Thymus (tissue), 11 donors: ENCODE results near the gene PRR15L. TPM values are rescaled to one million over a fixed set of nuclear protein-coding genes. Genes with fewer than 3 reads are reported as not detected.

Source experiments
- DNase-seq, 9 donors: peaks; one replicate each; pipeline ENCODE4 v3.0.0-alpha.2; 2013; ENCODE audit warnings: low spot score in 9 of 9, low read depth in 6 of 9, missing footprints in 1 of 9
- H3K27ac ChIP-seq, 2 donors: one replicate each; pipeline ENCODE4 v1.5.1; 2013; ENCODE audit warnings: control low read depth in 1 of 2, low read depth in 1 of 2, low read length in 1 of 2, mild to moderate bottlenecking in 1 of 2, moderate library complexity in 1 of 2
- H3K27me3 ChIP-seq, 2 donors: one replicate each; pipeline ENCODE4 v1.5.1; 2013; ENCODE audit warnings: low read length in 1 of 2; ENCODE audit not compliant: control insufficient read depth in 2 of 2, insufficient read depth in 1 of 2
- H3K36me3 ChIP-seq, 2 donors: one replicate each; pipeline ENCODE4 v1.5.1; 2013; ENCODE audit warnings: low read length in 1 of 2, mild to moderate bottlenecking in 1 of 2, moderate library complexity in 1 of 2; ENCODE audit not compliant: control insufficient read depth in 2 of 2, insufficient read depth in 2 of 2
- H3K4me1 ChIP-seq, 2 donors: one replicate each; pipeline ENCODE4 v1.5.1; 2013; ENCODE audit warnings: low read length in 2 of 2; ENCODE audit not compliant: control insufficient read depth in 2 of 2, insufficient read depth in 2 of 2
- H3K4me3 ChIP-seq, 2 donors: one replicate each; pipeline ENCODE4 v1.5.1; 2013; ENCODE audit warnings: low read length in 2 of 2, control low read depth in 1 of 2, mild to moderate bottlenecking in 1 of 2
- H3K9me3 ChIP-seq, 2 donors: one replicate each; pipeline ENCODE4 v1.5.1; 2013; ENCODE audit warnings: low read length in 1 of 2, mild to moderate bottlenecking in 1 of 2; ENCODE audit not compliant: control insufficient read depth in 2 of 2, insufficient read depth in 1 of 2
- WGBS: extraction: QIAGEN DNeasy Blood & Tissue Kit; methylation state at CpG from one replicate; pipeline ENCODE4 v1.1.7; 2013; 5-methylcytosine and 5-hydroxymethylcytosine counted together
- polyA plus RNA-seq: library from polyadenylated mRNA; stranded (reverse); fragments of 200-250 nt; gene quantifications from one replicate; pipeline ENCODE4 v1.2.3, GENCODE V29; 2013
- total RNA-seq: library from RNA; stranded (reverse); fragments of 120-200 nt; gene quantifications from one replicate; pipeline ENCODE4 v1.2.4, GENCODE V29; 2013
- donor health status: healthy.

Gene PRR15L
- total and polyA plus RNA-seq, 2 donors = 0.38 to 1.9 TPM

DNA sequence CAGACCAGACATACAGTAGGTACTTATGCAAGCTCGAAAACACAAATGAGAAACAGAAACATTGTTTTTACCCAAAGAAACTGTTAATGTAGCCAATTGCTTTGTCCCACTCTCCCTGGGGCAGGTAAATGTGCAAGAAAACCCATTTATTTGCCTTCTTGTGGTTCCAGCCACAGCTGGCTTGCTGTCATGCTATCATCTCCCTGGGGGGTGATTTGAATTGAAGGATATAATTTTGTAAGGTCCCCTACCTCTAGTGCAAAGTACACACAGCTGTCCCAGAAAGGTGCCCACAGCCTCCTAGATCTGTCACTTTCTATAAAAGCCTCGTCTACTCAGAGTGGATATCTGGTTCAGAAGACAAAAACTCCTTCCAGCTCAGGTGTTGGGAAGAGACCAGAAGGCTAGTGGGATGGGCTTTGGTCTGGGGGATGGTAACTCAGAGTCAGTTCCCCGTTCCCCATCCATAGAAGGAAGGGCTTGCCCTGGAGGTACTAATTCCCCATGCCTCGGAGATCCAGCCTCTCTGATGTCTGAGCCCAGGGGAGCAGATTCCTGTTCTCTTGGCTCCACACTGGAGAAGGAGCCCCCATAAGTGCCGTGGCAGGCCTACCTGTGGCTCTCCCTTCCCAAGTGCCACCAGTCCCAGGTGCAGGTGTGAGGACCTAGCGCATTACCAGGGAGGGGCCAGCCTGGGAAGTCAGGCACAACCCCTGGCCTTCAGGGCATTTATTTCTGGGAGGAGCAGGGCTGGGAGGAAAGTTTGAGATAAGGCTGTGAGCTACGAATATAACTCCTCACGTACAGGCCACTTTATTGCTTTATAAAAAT, 2.4 kb upstream of the PRR15L start:
- H3K27me3 ChIP-seq = no peaks in the 10 kb centered on the region
- 91% methylated on average over 8 of the region's 8 CpGs for WGBS
- no peak overlapping the region for H3K27ac ChIP-seq
- DNase-seq = no peak
- H3K36me3 ChIP-seq = no peaks in the 10 kb centered on the region
- no peak overlapping the region for H3K4me3 ChIP-seq
- no peaks in the 10 kb centered on the region for H3K9me3 ChIP-seq
- peaks cover 10 to 43% of the 10 kb centered on the region in 2 donors for H3K4me1 ChIP-seq

DNA sequence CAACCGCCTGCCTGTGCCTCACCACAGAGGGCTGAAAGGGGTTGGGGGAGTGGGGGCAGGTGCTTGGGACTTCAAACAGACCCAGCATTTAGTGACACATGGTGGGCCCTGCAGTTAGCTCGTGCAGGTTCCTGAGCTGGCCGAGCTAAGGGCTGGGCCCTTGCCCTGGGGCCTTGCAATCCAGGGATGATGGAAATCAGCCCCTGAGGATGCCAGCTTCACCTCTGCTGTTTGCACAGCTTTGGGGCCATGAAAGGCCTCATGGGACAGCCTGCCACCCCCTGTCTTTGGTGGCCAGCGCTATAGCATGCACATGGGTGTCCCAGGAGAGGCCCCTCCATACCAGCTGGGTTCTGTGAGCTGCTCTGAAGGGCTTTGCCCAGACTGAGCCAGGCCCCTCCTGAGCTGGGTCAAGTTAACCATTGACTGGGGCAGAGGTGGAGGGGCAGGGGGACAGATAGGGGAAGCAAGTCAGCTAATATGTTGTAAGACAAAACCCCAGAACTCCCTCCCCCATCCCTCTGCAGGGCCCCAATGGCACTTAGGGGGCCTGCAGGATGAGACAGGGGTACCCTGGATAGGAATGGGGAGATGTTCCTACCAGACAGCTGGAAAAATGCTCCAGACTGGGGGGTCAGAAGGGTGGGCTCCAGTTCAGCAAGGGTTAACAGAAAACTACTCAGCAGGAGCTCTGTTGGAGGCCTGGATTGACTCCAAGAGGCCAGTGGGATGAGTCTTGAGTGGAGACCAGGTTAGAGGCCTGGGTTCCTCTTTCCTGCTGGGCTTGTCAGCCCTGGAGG, 692 bp downstream of the PRR15L start:
- Histone ChIP-seq H3K9me3 (no peaks in the 10 kb centered on the region), H3K4me1 (peaks cover 10 to 47% of the 10 kb centered on the region in 2 donors), H3K27ac (peak overlapping the region in 1 of 2 donors; percentile 15), H3K4me3 (no peak overlapping the region), H3K27me3 (no peaks in the 10 kb centered on the region), H3K36me3 (peaks cover 0 to 3% of the 10 kb centered on the region in 2 donors)
- peak in 1 of 9 donors; percentile 59 for DNase-seq
- WGBS = 50% methylated on average over 4 of the region's 4 CpGs

DNA sequence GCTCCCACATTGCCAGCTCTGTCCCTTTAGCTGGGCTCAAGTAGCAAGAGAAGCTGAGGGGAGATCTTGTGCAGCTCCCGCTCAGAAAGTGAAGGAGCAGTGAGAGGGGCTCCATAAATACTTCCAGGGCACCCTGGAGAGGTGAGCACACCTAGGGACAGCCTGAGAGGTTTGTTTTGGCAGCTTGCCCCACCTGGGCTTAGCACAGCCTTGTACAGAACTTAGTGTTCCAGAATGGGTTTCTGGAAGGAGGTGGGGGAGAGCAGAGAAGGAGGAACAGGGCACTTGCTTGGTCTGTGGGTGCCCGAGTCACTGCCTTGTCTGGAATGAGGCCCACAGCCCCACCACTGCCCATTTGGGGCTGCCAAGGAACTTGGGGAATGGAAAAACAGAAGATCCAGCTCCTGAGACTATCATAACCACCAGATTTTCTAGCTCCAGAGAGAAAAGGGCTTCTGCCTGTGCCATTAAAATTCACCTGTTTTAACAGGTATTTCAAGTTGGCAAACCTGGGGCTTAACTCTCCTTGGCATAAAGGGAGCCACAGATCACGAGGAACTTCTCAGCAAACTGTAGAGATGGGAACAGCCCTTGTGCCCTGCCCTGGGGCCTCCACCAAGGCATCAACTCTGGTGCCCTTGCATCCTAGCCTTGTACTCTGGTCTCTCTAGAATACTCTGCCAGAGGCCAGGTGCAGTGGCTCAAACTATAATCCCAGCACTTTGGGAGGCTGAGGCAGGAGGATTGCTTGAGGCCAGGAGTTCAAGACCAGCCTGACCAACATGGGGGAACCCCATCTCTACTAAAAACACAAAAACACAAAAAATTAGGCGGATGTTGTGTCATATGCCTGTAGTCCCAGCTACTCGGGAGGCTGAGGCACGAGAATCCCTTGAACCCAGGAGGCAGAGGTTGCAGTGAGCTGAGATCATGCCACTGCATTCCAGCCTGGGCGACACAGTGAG, 1.9 kb downstream of the PRR15L start:
- DNase-seq = no peak
- H3K36me3 ChIP-seq = peaks cover 0 to 3% of the 10 kb centered on the region in 2 donors
- 95% methylated on average over 7 of the region's 7 CpGs for WGBS
- H3K27ac ChIP-seq = peak overlapping the region in 1 of 2 donors; percentile 15
- H3K4me1 ChIP-seq = peaks cover 10 to 47% of the 10 kb centered on the region in 2 donors
- H3K9me3 ChIP-seq = no peaks in the 10 kb centered on the region
- H3K4me3 ChIP-seq = no peak overlapping the region
- H3K27me3 ChIP-seq = no peaks in the 10 kb centered on the region

DNA sequence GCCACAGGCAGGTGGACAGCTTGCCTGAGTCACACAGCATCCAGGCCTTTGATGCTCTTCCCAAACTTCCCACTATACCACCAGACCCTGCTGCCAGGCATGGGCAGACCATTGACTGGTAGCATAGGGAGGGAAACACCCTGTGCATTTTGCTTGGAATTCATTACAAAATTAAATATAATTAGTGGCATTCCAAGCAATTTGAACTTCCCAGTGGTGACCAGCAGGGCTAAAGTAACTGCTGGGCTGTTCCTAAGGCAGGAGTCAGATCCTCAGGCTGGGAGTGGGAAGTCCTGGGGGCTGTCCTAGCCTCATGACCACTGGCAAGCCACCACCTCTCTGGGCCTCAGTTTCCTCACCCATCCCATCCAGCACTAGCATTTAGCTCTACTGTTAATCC, 3.8 kb downstream of the PRR15L start:
- H3K27ac ChIP-seq = no peak overlapping the region
- H3K27me3 ChIP-seq = no peaks in the 10 kb centered on the region
- no peak overlapping the region for H3K4me3 ChIP-seq
- H3K4me1 ChIP-seq = peaks cover 18 to 58% of the 10 kb centered on the region in 2 donors
- DNase-seq = no peak
- H3K9me3 ChIP-seq = no peaks in the 10 kb centered on the region
- peaks cover under 1 to 3% of the 10 kb centered on the region in 2 donors for H3K36me3 ChIP-seq

DNA sequence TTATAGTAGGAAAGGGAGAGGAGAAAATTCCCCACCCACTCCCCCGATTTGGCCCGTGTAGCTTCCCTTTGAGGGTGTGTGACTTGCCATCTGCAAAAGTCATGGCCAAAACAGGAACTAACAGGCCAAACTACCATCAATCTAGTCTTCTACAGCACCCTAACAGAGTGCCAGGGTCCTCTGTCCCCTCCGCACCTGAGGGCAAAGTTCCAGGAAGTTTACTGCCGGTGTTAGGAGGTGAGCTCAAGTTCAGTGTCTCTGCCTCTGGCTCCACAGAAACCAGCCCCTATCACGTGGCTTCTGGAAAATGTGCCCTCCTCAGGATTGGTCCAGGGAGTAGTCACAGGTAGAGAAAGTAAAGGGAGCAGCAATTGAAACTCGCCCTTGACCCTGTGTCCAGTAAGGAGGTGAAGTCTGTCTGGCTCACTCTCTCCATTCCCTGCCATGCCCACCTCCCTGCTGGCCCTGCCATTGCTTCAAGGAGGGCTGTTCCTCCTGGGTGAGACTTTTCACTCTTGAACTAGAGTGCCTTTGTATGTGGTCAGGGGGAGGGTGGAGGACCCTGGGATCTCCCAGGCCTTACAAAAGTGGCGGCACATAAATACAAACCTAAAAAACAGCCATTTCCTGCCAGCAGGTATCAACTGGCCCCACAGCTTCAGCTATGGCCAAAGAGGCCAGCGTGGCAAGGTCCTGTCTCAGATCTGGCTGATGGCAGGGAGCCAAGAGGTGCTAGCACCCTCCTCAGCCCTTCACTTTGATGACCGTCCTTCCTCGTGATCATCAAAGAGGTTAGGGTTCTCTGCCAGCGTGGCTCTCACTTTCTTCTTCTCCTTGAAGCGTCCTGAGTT, 5.3 kb downstream of the PRR15L start:
- Histone ChIP-seq H3K4me1 (peaks cover 18 to 49% of the 10 kb centered on the region in 2 donors), H3K27ac (no peak overlapping the region), H3K4me3 (no peak overlapping the region), H3K9me3 (no peaks in the 10 kb centered on the region), H3K36me3 (peaks cover 3 to 11% of the 10 kb centered on the region in 2 donors), H3K27me3 (no peaks in the 10 kb centered on the region)
- DNase-seq = no peak
- WGBS = 76% methylated on average over 12 of the region's 12 CpGs

DNA sequence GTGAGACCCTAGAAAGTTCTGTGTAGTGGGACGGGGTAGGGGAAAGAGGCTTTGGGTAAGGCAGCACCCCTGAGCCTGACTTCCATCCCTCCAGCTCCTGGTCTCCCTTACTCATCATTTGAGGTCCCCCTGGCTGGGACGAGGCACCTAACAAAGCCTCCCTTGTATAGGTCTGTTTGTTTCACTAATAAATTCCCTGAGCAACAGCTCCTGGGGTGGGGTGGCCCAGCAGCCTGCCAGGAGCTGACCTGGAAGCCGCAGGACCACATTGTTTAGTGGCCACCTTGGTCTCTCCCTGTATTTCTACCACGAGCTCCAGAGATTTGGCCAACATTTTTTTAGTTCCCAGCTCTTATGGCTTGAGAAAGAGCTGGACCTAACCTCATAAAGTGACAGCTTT, 7.2 kb downstream of the PRR15L start:
- Histone ChIP-seq H3K27ac (peak overlapping the region in 1 of 2 donors; percentile 52), H3K36me3 (peaks cover 3 to 27% of the 10 kb centered on the region in 2 donors), H3K4me3 (no peak overlapping the region), H3K4me1 (peaks cover 15 to 42% of the 10 kb centered on the region in 2 donors), H3K27me3 (no peaks in the 10 kb centered on the region), H3K9me3 (no peaks in the 10 kb centered on the region)
- WGBS = 97% methylated on average over 4 of the region's 4 CpGs
- no peak for DNase-seq

DNA sequence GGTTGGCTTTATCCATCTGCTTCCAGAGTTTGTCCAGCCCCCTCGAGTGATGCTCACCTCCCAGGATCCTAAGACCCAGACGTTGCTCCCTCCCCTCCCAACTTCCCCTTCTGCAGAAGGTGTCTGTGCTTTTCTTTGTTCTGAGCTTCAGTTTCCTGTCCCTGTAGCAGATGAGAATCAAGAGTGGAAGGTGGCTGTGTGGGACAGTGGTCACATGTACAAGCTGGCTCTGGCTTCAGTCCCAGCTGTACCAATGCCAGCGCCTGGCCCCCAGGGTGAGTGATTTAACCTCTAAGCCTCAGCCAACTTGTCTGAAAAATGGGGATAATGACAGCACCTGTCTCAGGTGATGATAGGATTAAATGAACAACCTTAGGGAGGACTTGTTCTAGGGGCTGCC, 7.7 kb downstream of the PRR15L start:
- DNase-seq = peak in 3 of 9 donors; percentile 42 to 65 (median 43)
- WGBS = 8% methylated on average over 3 of the region's 3 CpGs

More for the DNA sequence above, 7.7 kb downstream of the PRR15L start:
- Histone ChIP-seq H3K27ac (peak overlapping the region; percentile 56 to 68), H3K4me1 (peaks cover 16 to 45% of the 10 kb centered on the region in 2 donors), H3K27me3 (no peaks in the 10 kb centered on the region), H3K36me3 (peaks cover 3 to 32% of the 10 kb centered on the region in 2 donors), H3K9me3 (no peaks in the 10 kb centered on the region), H3K4me3 (peak overlapping the region in 1 of 2 donors; percentile 24)
